Ishikawa (cell line): ENCODE measurements around the gene ALKBH3.

Experiments
- CEBPB ChIP-seq: IDR thresholded peaks from 2 replicates; pipeline ENCODE4 v1.6.1; 2012
- CREB1 ChIP-seq: IDR thresholded peaks from 2 replicates; pipeline ENCODE4 v1.6.1; 2012; ENCODE audit warnings: low read depth
- EGR1 ChIP-seq: IDR thresholded peaks from 2 replicates; pipeline ENCODE4 v1.6.1; 2012
- EP300 ChIP-seq: IDR thresholded peaks from 2 replicates; pipeline ENCODE4 v1.6.1; 2012; ENCODE audit warnings: borderline replicate concordance
- FOXM1 ChIP-seq: IDR thresholded peaks from 2 replicates; pipeline ENCODE4 v1.6.1; 2012; ENCODE audit warnings: low read depth, borderline replicate concordance
- NFIC ChIP-seq: IDR thresholded peaks from 2 replicates; pipeline ENCODE4 v1.6.1; 2012
- RAD21 ChIP-seq: IDR thresholded peaks from 2 replicates; pipeline ENCODE4 v1.6.1; 2012; ENCODE audit warnings: low read depth
- REST ChIP-seq: IDR thresholded peaks from 2 replicates; pipeline ENCODE4 v1.6.1; 2012; ENCODE audit warnings: low read depth, mild to moderate bottlenecking
- TAF1 ChIP-seq: IDR thresholded peaks from 2 replicates; pipeline ENCODE4 v1.6.1; 2012; ENCODE audit warnings: low read depth, mild to moderate bottlenecking
- TCF12 ChIP-seq: IDR thresholded peaks from 2 replicates; pipeline ENCODE4 v1.6.1; 2012; ENCODE audit warnings: low read depth
- TEAD4 ChIP-seq: IDR thresholded peaks from 2 replicates; pipeline ENCODE4 v1.6.1; 2012
- YY1 ChIP-seq: IDR thresholded peaks from 2 replicates; pipeline ENCODE4 v1.6.1; 2012; ENCODE audit warnings: low read depth
- ZBTB7A ChIP-seq: IDR thresholded peaks from 2 replicates; pipeline ENCODE4 v1.6.1; 2012; ENCODE audit warnings: low read depth
- TF ChIP-seq, protein P1 (sequence below): IDR thresholded peaks from 2 replicates; pipeline ENCODE4 v1.6.1; 2012

Gene ALKBH3

DNA sequence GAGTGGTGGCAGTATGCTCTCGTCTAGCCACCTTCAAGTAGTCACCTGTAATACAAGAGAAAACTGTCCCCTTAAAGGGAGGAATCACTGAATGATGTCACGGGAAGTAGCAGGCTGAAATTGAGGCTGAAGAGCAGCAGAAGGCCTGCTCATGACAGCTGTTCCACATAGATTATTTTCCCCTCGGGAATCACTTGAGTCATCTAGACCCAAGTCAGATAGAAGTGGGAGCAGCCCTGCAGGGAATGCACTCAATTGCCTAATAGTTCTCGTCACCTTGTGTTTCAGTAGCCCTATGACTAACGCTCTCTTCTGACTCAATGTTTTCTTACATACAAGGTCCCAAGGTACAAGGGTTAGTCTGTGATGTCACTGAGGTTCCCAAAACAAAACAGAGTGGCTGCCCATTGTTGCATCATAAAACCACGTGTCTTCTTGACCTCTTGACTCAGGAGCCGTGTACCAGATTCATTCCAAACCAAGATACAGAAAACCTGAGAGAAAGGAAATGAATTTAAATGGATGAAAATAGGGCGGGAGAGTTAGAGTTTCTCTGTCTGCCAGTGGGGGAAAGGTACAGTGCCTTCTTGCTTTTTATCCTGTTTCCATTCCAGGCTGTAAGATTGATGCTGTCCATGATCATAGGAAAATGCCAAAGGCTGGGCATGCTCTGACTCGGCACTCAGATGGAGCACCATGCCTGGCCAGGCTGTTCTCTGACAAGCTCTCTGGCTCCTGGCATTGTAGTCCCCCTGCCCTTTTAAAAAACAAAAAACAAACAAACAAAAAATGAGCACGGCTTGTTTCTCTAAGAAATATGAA is 40.2 kb downstream of the ALKBH3 start:
- TF ChIP-seq EP300 = no peak

GRCh38 chr11:43921561-43922294 is 41.1 kb downstream of the ALKBH3 start:
- TF ChIP-seq CREB1 (no peak), YY1 (no peak), EGR1 (no peak), NFIC (no peak), RAD21 (no peak), REST (no peak), FOXM1 (no peak), ZBTB7A (no peak), EP300 (no peak), TAF1 (no peak)
- TF ChIP-seq, protein P1, sequence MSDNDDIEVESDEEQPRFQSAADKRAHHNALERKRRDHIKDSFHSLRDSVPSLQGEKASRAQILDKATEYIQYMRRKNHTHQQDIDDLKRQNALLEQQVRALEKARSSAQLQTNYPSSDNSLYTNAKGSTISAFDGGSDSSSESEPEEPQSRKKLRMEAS = no peak

GRCh38 chr11:43922295-43922648 is 41.6 kb downstream of the ALKBH3 start:
- TF ChIP-seq TCF12 (peak; percentile 43; the same call in 1 of the 2 replicates), TAF1 (no peak)

DNA sequence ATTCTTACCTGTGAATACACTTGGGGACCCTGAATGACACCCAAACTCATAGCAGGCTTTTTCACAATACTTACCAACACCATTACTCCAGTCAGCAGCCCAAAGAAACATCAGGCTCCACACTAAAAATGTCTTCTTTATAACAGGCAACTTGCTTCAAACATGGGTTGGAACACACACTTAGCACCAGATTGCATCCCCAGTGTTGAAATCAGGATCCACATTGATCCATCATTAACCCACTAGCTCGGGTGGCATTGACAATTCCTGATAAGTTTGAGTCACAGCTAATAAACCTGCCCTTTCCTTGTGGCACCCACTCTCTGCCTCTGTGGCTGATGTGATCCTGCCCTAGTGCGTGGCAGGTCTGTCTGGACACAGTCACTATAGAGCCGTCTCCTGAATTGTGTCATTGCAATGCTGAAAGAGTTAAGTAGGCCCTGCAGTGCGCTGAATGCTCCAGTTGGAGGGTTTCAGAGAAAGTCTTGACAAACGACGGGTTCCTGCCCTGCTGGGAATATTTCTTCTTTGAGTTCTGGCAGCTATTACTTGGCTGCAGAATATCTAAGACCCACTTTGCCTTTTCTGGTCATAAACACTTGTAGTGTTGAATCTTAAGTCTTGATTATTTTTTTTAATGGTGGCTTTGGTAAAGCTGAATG is 42.2 kb downstream of the ALKBH3 start:
- TF ChIP-seq, protein P1 = no peak
- no peak for TF ChIP-seq NFIC
- TF ChIP-seq YY1 = no peak
- TF ChIP-seq TCF12 = no peak
- TF ChIP-seq CEBPB = no peak
- TF ChIP-seq RAD21 = no peak
- no peak for TF ChIP-seq CREB1
- no peak for TF ChIP-seq TEAD4
- TF ChIP-seq ZBTB7A = no peak
- no peak for TF ChIP-seq EGR1

GRCh38 chr11:43923406-43924111 is 42.9 kb downstream of the ALKBH3 start:
- TF ChIP-seq YY1 (no peak), EP300 (no peak), TAF1 (no peak), CEBPB (no peak)

- TF ChIP-seq ZBTB7A (no peak), EP300 (no peak), CEBPB (no peak), NFIC (no peak), RAD21 (no peak), TAF1 (no peak), TCF12 (no peak), EGR1 (no peak), YY1 (no peak), CREB1 (no peak)
- TF ChIP-seq, protein P1 = no peak
These were observed 43.7 kb downstream of the ALKBH3 start for GRCh38 chr11:43924112-43924855.

DNA sequence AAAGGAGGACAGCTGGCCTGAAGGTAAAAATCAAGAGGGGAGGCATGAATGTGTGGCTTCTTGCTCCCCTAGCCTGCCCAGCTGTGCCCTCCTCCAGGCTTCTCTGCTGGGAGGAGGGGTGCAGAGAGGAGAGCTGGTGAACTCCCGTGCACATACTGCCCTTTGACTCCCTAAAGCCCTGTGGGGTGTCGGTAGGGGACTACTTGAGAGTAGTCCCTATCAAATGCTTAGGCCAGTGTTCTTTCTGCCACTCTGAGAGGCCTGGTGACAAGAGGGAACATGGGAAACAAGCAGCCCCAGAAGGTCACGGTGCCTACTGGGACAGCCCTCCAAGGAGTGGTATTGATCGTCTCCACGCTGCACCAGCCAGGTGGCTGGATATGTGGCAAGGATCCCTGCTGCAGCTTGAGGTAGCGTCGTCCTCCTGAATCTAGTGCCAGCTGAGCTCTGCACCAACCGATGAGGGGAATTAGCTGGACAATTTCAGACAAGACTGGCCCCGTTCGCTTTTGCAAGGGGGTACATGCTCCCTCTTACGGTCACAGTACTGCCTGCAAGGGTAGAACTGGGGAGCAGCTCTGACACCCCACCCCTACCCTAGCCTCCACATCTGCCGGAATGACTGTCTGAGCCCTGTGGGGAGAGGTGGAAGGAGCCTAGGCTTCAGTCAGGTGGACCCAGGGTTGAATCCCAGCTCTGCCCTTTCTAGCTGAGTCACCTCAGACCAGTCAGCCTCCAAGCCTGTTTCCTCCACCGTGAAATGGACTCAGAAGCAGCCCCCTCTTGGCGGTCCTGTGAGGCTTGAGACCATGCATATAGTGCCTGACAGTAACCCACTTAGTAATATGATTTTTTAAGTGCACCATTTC is 44.7 kb downstream of the ALKBH3 start:
- no peak for TF ChIP-seq TAF1
